Breast epithelium (tissue), 3 donors: ENCODE data around the gene BAZ2A.

Source experiments
- POLR2A ChIP-seq: fragments of 450-650 bp; IDR thresholded peaks from one replicate; pipeline ENCODE4 v1.6.1; 2016; ENCODE audit warnings: antibody characterized with exemption, mild to moderate bottlenecking, moderate library complexity
- POLR2AphosphoS5 ChIP-seq, 3 donors: sonication (generic); formaldehyde crosslinking; IDR thresholded peaks; one replicate each; pipeline ENCODE4 v1.6.1; 2017; ENCODE audit warnings: antibody characterized with exemption in 3 of 3
- TF ChIP-seq, protein P1 (sequence below), 3 donors: fragments of 450-650 bp; IDR thresholded peaks; one replicate each; pipeline ENCODE4 v1.5.1; 2016 to 2017; ENCODE audit warnings: antibody characterized with exemption in 3 of 3, mild to moderate bottlenecking in 3 of 3, moderate library complexity in 3 of 3

GRCh38 chr12:56622535-56622934, 7.6 kb downstream of the BAZ2A start:
- TF ChIP-seq POLR2AphosphoS5 (IDR thresholded peaks at IDR 0.05) (no peak), POLR2A (no peak)
- TF ChIP-seq, protein P1, sequence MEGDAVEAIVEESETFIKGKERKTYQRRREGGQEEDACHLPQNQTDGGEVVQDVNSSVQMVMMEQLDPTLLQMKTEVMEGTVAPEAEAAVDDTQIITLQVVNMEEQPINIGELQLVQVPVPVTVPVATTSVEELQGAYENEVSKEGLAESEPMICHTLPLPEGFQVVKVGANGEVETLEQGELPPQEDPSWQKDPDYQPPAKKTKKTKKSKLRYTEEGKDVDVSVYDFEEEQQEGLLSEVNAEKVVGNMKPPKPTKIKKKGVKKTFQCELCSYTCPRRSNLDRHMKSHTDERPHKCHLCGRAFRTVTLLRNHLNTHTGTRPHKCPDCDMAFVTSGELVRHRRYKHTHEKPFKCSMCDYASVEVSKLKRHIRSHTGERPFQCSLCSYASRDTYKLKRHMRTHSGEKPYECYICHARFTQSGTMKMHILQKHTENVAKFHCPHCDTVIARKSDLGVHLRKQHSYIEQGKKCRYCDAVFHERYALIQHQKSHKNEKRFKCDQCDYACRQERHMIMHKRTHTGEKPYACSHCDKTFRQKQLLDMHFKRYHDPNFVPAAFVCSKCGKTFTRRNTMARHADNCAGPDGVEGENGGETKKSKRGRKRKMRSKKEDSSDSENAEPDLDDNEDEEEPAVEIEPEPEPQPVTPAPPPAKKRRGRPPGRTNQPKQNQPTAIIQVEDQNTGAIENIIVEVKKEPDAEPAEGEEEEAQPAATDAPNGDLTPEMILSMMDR (IDR thresholded peaks at IDR 0.05): no peak
